HK-2 (cell line): ENCODE results near the gene IQSEC3.
"Not testable (repeated sequence)": the region's sequence is repeated elsewhere in the genome, so short reads cannot be mapped to it uniquely, and the experiment has no call there.

Experiments
- DNase-seq: peaks from one replicate; pipeline ENCODE4 v3.0.0-alpha.2; 2018; ENCODE audit not compliant: unreplicated experiment

IQSEC3 gene

GRCh38 chr12:177980-178828, 111.6 kb downstream of the IQSEC3 start:
- DNase-seq = no peak

DNA sequence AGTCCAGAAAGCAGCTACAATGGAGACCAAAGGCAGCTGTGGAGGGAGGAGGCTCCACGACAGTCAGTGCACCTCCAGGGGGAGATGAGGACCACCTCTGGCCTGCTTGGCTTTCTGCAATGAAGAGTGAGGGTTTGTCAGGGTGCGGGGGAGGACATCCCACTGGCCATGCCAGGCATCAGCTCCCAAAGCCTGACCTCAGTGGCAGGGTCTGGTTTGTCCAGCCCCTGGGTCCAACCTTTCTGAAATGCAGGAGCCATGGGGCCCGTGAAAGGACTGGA, 112.2 kb downstream of the IQSEC3 start:
- no peak for DNase-seq

- DNase-seq = no peak
Observed at GRCh38 chr12:179131-179884, 112.7 kb downstream of the IQSEC3 start.

- no peak for DNase-seq
Observed at GRCh38 chr12:179885-180284, 113.3 kb downstream of the IQSEC3 start.

DNA sequence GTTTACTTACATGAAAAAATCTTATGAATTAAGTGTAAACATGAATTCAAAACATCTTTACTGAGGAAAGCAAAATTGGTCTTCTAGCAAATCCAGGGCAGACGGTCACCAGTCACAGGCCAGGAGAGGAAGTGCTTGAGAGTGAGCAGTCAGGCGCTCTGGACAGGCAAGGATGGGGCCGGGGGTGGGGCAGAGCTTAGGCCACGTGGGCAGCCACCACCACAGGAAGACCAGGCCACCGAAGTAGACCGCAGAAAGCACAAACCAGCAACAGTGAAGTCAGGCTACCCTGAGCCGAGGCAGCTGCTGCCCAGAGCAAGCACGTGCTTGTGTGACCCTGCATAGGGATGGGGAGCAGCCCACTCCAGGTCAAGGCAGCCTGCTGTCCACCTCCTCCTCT, 113.9 kb downstream of the IQSEC3 start:
- peak; percentile 84 for DNase-seq

- no peak for DNase-seq
Observed at GRCh38 chr12:181921-182320, 115.4 kb downstream of the IQSEC3 start.

GRCh38 chr12:182381-182892, 115.9 kb downstream of the IQSEC3 start:
- peak; percentile 61 for DNase-seq

GRCh38 chr12:184811-185575, 118.4 kb downstream of the IQSEC3 start:
- DNase-seq = no peak

DNA sequence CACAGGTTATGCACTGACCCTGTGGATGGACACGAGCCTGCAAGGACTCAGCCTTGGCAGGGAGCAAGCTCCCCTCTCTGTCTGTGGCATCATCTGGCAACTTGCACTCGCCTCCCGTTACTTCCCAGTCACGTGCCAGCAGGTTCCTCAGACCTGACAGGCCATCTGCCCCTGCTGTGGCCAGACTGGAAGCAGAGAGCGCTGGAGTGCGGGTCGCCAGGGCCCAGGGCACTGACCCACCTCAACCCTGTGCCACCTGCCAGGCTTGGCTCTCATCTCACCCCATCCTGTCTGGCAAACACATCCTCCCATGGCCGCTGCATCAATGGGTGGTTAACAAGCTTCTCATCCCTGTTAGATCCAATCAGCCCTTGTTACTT, 119.0 kb downstream of the IQSEC3 start:
- DNase-seq = no peak

GRCh38 chr12:186006-186625, 119.5 kb downstream of the IQSEC3 start:
- DNase-seq = no peak

DNA sequence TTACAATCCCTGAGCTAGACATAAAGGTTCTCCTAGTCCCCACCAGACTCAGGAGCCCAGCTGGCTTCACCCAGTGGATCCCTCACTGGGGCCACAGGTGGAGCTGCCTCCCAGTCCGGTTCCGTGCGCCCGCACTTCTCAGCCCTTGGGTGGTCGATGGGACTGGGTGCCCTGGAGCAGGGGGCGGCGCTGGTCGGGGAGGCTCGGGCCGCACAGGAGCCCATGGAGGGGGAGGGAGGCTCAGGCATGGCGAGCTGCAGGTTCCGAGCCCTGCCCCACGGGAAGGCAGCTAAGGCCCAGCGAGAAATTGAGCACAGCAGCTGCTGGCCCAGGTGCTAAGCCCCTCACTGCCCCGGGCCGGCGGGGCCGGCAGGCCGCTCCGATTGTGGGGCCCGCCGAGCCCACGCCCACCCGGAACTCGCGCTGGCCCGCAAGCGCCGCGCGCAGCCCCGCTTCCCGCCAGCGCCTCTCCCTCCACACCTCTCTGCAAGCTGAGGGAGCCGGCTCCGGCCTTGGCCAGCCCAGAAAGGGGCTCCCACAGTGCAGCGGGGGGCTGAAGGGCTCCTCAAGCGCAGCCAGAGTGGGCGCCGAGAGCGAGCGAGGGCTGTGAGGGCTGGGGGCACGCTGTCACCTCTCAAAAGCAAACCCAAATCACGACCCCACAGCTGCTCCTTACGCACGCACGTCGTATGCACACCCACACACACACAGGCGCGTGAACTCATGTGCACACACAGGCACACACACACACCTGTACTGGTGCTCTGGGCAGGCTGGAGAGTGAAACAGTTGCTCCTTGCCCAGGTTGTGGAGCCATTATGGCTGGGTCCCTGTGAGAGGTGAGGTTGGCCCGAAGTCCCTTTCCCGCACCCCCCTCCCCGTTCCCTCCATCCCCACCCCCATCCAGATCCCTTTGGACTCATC, 121.7 kb downstream of the IQSEC3 start:
- DNase-seq = not testable (repeated sequence)

DNA sequence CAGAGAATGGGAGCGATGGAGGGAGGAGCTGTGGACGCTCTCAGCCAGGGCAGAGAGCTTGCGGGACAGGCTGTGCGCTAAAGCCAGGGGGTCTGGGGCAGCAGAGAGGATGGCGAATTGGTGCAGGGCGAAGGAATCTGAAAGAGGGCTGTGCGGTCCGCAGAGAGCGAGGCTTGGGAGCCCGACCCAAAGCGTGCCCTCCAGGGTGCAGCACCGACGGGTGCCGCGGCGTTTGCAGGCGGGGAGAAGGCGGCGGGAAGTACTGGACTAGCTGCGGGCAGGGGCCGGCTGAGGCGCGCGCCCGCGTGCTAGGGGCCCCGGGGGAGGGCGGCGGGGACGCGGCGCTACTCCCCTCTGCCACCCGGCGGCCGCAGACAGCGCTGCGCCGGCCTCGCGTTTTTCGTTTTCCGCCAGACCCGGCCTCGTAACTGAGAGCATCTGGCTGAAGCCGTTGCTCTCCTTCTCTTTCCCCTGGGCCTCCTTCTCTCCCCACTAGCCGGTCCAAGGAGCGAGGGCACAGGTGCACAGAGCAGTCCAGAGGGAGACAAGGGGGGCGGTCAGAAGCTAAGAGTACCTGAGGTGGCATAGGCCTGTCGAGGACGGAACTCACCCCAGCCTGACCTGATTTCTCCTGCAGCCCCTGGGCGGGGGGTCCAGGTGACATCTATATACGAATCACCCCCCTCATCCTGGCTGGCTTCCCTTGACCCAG, 122.5 kb downstream of the IQSEC3 start:
- peak; percentile 47 for DNase-seq

DNA sequence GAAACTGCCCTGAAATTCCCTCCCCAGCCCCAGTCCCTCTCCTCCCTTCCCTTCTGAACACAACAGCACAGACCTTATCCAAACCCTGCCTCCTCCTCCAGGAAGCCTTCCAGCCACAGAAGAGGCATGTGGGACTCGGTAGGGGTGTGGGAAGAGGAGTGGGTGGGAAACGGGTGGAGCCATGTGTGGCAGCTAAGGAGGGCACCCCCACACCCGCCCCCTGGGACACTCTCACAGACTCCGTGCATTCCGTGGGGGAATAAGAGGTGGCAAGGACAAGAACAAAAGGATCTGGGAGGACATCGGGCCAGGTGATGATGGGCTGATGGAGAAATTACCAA, 123.0 kb downstream of the IQSEC3 start:
- DNase-seq = no peak

DNA sequence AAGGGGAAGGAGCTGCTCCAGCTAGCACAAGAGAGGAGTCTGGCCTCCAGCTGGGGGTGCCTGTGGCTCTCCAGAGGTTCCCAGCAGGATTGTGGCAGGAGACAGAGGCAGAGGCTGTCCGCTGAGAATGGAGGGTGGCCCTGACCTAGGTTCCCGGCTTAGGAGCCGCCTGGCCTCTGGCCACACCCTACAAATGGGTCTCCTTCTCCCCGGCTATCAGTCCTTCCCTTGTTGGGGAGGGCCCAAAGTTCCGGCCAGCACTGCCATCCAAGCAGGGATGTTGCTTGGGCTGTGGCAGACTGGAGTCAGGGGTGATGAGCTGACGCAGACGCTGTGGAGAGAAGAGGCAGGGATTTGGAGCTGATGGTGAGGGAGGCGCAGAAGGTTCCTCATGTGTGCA, 124.3 kb downstream of the IQSEC3 start:
- no peak for DNase-seq

DNA sequence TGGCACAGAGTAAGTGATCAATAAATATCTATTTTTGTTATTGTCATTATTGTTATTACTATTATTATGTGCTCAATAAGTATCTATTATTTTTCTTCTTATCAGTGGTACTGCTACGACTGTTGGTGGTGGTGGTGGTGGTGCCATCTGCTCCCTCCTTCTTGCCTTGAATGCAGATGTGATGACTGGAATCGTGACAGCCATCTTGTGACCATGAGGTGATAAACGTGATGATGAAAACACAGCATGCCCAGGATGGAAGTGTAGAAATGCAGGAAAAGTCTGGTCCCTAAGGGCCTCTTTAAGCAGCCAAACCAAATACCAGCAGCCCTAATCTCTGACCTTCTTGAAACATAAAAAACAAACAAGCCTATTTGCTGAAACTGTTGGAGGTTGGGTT, 125.0 kb downstream of the IQSEC3 start:
- no peak for DNase-seq

- no peak for DNase-seq
Observed at GRCh38 chr12:193261-193660, 126.7 kb downstream of the IQSEC3 start.

- DNase-seq = no peak
Observed at GRCh38 chr12:194276-194675, 127.7 kb downstream of the IQSEC3 start.

DNA sequence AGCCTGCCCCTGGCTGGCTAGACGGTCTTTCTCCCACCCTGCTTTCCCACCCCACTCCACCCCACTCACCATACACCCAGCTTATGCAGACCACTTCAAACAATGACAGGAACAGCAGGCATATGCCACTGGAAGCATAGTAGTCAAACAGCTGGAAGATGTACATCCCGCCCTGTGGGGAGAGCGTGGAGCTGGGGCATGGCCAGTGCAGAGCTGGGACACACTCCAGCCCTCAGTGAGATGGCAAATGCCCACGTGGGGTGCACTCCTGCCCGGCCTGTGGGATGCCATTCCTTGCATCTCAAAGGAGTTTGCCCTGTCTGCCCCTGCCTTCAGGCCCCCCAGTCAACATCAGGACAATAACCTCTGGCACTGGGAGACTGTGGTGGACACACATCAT, 128.6 kb downstream of the IQSEC3 start:
- DNase-seq = no peak

- no peak for DNase-seq
Observed at GRCh38 chr12:195951-196350, 129.4 kb downstream of the IQSEC3 start.

DNA sequence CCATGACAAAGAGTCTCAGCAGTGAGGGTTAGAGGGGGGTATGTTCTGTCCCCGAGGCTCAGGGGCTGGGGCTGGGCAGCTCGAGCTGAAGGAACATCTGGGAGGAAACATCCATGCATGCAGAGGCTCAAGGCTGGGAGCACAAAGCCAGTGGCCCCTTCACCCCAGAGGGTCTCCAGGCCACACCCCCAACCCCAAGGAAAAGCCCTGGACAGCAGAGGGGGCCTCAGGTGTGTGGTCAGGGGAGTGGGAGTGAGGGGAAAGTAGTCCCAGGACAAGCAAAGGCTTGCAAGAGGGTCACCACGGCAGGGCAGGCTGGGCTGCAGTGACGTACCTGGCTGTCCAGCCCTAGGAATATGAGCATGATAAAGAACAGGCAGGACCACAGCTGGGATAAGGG, 129.9 kb downstream of the IQSEC3 start:
- DNase-seq = no peak
